Lung microvascular endothelial cell (primary cell): ENCODE data around the gene AMT. TPM values are rescaled to one million over a fixed set of nuclear protein-coding genes. Genes with fewer than 3 reads are reported as not detected.
"Not testable (repeated sequence)": the region's sequence is repeated elsewhere in the genome, so short reads cannot be mapped to it uniquely, and the experiment has no call there.

ENCODE experiments used
- DNase-seq, 2 donors: peaks; one replicate each; pipeline versions ENCODE4 v3.0.0 to v3.0.0-alpha.2; 2010; ENCODE audit warnings: low read depth in 2 of 2
- total RNA-seq: library from RNA; depleted of rRNA; stranded (reverse); fragments of >200 nt; gene quantifications from 2 replicates; pipeline ENCODE4 v1.2.1, GENCODE V29; 2014

AMT gene
- total RNA-seq, 1 donor from 2014 or later: 0.60 TPM

GRCh38 chr3:49424816-49425215 is 2.5 kb upstream of the AMT start:
- DNase-seq: no peak

- no peak for DNase-seq
These were observed 339 bp downstream of the AMT start for GRCh38 chr3:49421890-49422378.

GRCh38 chr3:49417516-49418120 is 4.7 kb downstream of the AMT start:
- DNase-seq: no peak

GRCh38 chr3:49416867-49417266 is 5.4 kb downstream of the AMT start:
- no peak for DNase-seq

GRCh38 chr3:49415931-49416601 is 6.2 kb downstream of the AMT start:
- peak in 1 of 2 donors; percentile 45 for DNase-seq

- DNase-seq: no peak
These were observed 7.5 kb downstream of the AMT start for GRCh38 chr3:49414753-49415152.

GRCh38 chr3:49413338-49413734 is 8.9 kb downstream of the AMT start:
- DNase-seq: no peak

GRCh38 chr3:49412632-49413337 is 9.5 kb downstream of the AMT start:
- DNase-seq: peak in 1 of 2 donors; percentile 20

- DNase-seq: peak; percentile 100
These were observed 10.2 kb downstream of the AMT start, which contains the start of the genes RHOA and TCTA for GRCh38 chr3:49411968-49412631. Gene RHOA (minus strand): TSS chr3:49411976. CDS start chr3:49375589, 36,387 bp downstream. Gene TCTA (plus strand): TSS chr3:49412423. CDS start chr3:49412427, 4 bp downstream.

GRCh38 chr3:49411535-49411967 is 10.7 kb downstream of the AMT start:
- DNase-seq: no peak

- peak; percentile 37 to 52 for DNase-seq
These were observed 11.3 kb downstream of the AMT start for GRCh38 chr3:49410846-49411534.

- no peak for DNase-seq
These were observed 12.0 kb downstream of the AMT start for GRCh38 chr3:49410066-49410845.

GRCh38 chr3:49406571-49407565 is 15.4 kb downstream of the AMT start:
- DNase-seq: no peak

- not testable (repeated sequence) for DNase-seq
These were observed 16.7 kb downstream of the AMT start for GRCh38 chr3:49405570-49405969.

- no peak for DNase-seq
These were observed 18.4 kb downstream of the AMT start for GRCh38 chr3:49403891-49404290.

GRCh38 chr3:49401766-49402165 is 20.5 kb downstream of the AMT start:
- no peak for DNase-seq

- peak in 1 of 2 donors; percentile 30 for DNase-seq
These were observed 22.8 kb downstream of the AMT start for GRCh38 chr3:49399461-49399860.

GRCh38 chr3:49397470-49397869 is 24.8 kb downstream of the AMT start:
- DNase-seq: peak; percentile 31 to 54

- DNase-seq: not testable (repeated sequence)
These were observed 31.0 kb downstream of the AMT start for GRCh38 chr3:49391310-49391709.
